IMR-90 (cell line): ENCODE data around the gene HMCN1. TPM values are rescaled to one million over a fixed set of nuclear protein-coding genes. Genes with fewer than 3 reads are reported as not detected.

Source experiments
- ATAC-seq: fragments of 200-7000 bp; cut with Tn5 transposase; 2 replicates; pipeline ENCODE4 v1.9.1; 2020; ENCODE audit warnings: low read depth, mild to moderate bottlenecking, moderate library complexity
- BruUV-seq: library from RNA; stranded (reverse); fragments of 400-500 nt; replicated peaks from 2 replicates; lab custom pipeline; 2021; lab: Mats Ljungman, UMichigan
- CTCF ChIA-PET: fragments of 300-600 bp; formaldehyde crosslinking; extraction: SDS; loops from one replicate; lab custom pipeline; 2021; ENCODE audit warnings: antibody characterized with exemption; lab: Yijun Ruan, JAX
- POLR2A ChIA-PET: fragments of 300-600 bp; sonication (Branson Sonifier 250); formaldehyde crosslinking; loops from one replicate; lab custom pipeline; 2022; ENCODE audit warnings: antibody characterized with exemption; ENCODE audit not compliant: unreplicated experiment; lab: Charles Lee
- DNase-seq: peaks from one replicate; pipeline ENCODE4 v3.0.0; 2013
- H2AFZ ChIP-seq: replicated peaks from 2 replicates; pipeline ENCODE3; 2013; ENCODE audit warnings: low read length, mild to moderate bottlenecking; ENCODE audit not compliant: poor library complexity
- H2AK5ac ChIP-seq: 2 replicates; pipeline ENCODE4 v1.6.1; 2013; ENCODE audit warnings: low read depth, low read length, inconsistent platforms
- H2AK9ac ChIP-seq: replicated peaks from 2 replicates; pipeline ENCODE3; 2013; ENCODE audit warnings: mild to moderate bottlenecking, low read depth, low read length, moderate library complexity; ENCODE audit not compliant: poor library complexity
- H2BK120ac ChIP-seq: 2 replicates; pipeline ENCODE4 v1.6.1; 2013; ENCODE audit warnings: low read depth, low read length, inconsistent platforms
- H2BK15ac ChIP-seq: 3 replicates; pipeline ENCODE4 v1.6.1; 2013; ENCODE audit warnings: low read depth, low read length, inconsistent platforms
- H2BK20ac ChIP-seq: 2 replicates; pipeline ENCODE4 v1.6.1; 2013; ENCODE audit warnings: low read depth, mild to moderate bottlenecking, inconsistent platforms, low read length, moderate library complexity
- H2BK5ac ChIP-seq: 2 replicates; pipeline ENCODE4 v1.6.1; 2013; ENCODE audit warnings: mild to moderate bottlenecking, low read depth, low read length, inconsistent platforms; ENCODE audit not compliant: poor library complexity, severe bottlenecking
- H3K14ac ChIP-seq: replicated peaks from 2 replicates; pipeline ENCODE4 v1.6.1; 2013; ENCODE audit warnings: low read depth, low read length, inconsistent platforms
- H3K18ac ChIP-seq: 2 replicates; pipeline ENCODE4 v1.6.1; 2013; ENCODE audit warnings: low read depth, low read length, control low read depth
- H3K23ac ChIP-seq: 2 replicates; pipeline ENCODE4 v1.6.1; 2013; ENCODE audit warnings: low read depth, low read length, inconsistent platforms
- H3K27ac ChIP-seq: 2 replicates; pipeline ENCODE4 v1.5.1; 2013; ENCODE audit warnings: mild to moderate bottlenecking, control low read depth, low read length; ENCODE audit not compliant: insufficient read depth
- H3K27me3 ChIP-seq: 2 replicates; pipeline ENCODE4 v1.6.1; 2013; ENCODE audit warnings: low read length; ENCODE audit not compliant: control insufficient read depth, insufficient read depth
- H3K36me3 ChIP-seq: 2 replicates; pipeline ENCODE4 v1.6.1; 2013; ENCODE audit warnings: low read length, mixed read lengths; ENCODE audit not compliant: control insufficient read depth, insufficient read depth
- H3K4ac ChIP-seq: 2 replicates; pipeline ENCODE4 v1.6.1; 2013; ENCODE audit warnings: low read depth, low read length, inconsistent platforms
- H3K4me1 ChIP-seq: 2 replicates; pipeline ENCODE4 v1.6.1; 2013; ENCODE audit warnings: low read length, mixed read lengths; ENCODE audit not compliant: control insufficient read depth, insufficient read depth
- H3K4me2 ChIP-seq: 2 replicates; pipeline ENCODE4 v1.6.1; 2013; ENCODE audit warnings: low read depth, mild to moderate bottlenecking, control low read depth, low read length, moderate library complexity
- H3K4me3 ChIP-seq: 2 replicates; pipeline ENCODE4 v1.5.1; 2013; ENCODE audit warnings: low read depth, mild to moderate bottlenecking, control low read depth, low read length, moderate library complexity; ENCODE audit not compliant: insufficient read depth
- H3K56ac ChIP-seq: 2 replicates; pipeline ENCODE4 v1.6.1; 2013; ENCODE audit warnings: low read length, inconsistent platforms; ENCODE audit not compliant: insufficient read depth; ENCODE audit errors: extremely low read depth
- H3K79me1 ChIP-seq, 2 experiments: 2 replicates each; pipeline ENCODE4 v1.6.1; 2013; ENCODE audit warnings: low read length in 2 of 2, inconsistent platforms in 1 of 2, low read depth in 1 of 2
- H3K9ac ChIP-seq: 2 replicates; pipeline ENCODE4 v1.6.1; 2013; ENCODE audit warnings: low read depth, low read length, control low read depth
- H3K9me1 ChIP-seq: 2 replicates; pipeline ENCODE4 v1.6.1; 2013; ENCODE audit warnings: low read length, inconsistent platforms; ENCODE audit not compliant: insufficient read depth
- H3K9me3 ChIP-seq: 2 replicates; pipeline ENCODE4 v1.6.1; 2013; ENCODE audit warnings: low read length; ENCODE audit not compliant: control insufficient read depth, insufficient read depth
- H4K20me1 ChIP-seq: 2 replicates; pipeline ENCODE4 v1.6.1; 2013; ENCODE audit warnings: low read length, inconsistent platforms; ENCODE audit not compliant: insufficient read depth
- H4K5ac ChIP-seq: 2 replicates; pipeline ENCODE4 v1.6.1; 2013; ENCODE audit warnings: mild to moderate bottlenecking, low read depth, low read length, control low read depth
- H4K8ac ChIP-seq, 2 experiments: 2 replicates each; pipeline ENCODE4 v1.6.1; 2013; ENCODE audit warnings: low read depth in 2 of 2, low read length in 2 of 2, control low read depth in 1 of 2, inconsistent platforms in 1 of 2
- H4K91ac ChIP-seq: 2 replicates; pipeline ENCODE4 v1.6.1; 2013; ENCODE audit warnings: low read depth, low read length, inconsistent platforms; ENCODE audit not compliant: insufficient read depth
- BHLHE40 ChIP-seq: fragments of 150-350 bp; IDR thresholded peaks from 2 replicates; pipeline ENCODE4 v1.6.1; 2016; ENCODE audit warnings: mild to moderate bottlenecking, low read depth, low read length
- CEBPB ChIP-seq: IDR thresholded peaks from 2 replicates; pipeline ENCODE4 v1.6.1; 2012; ENCODE audit warnings: low read depth, low read length, improper control_type of control experiment
- MAFK ChIP-seq: IDR thresholded peaks from 2 replicates; pipeline ENCODE4 v1.6.1; 2012; ENCODE audit warnings: low read depth, low read length, improper control_type of control experiment
- MAZ ChIP-seq: IDR thresholded peaks from 2 replicates; pipeline ENCODE4 v1.6.1; 2012; ENCODE audit warnings: low read depth, mild to moderate bottlenecking, low read length, improper control_type of control experiment, moderate library complexity, borderline replicate concordance
- MXI1 ChIP-seq: IDR thresholded peaks from 2 replicates; pipeline ENCODE4 v1.6.1; 2012; ENCODE audit warnings: low read depth, mild to moderate bottlenecking, low read length, moderate library complexity, borderline replicate concordance
- NFE2L2 ChIP-seq: fragments of 150-350 bp; IDR thresholded peaks from 2 replicates; pipeline ENCODE4 v1.6.1; 2016; ENCODE audit warnings: low read depth, mild to moderate bottlenecking, low read length
- POLR2A ChIP-seq: IDR thresholded peaks from 2 replicates; pipeline ENCODE4 v1.6.1; 2012; ENCODE audit warnings: mild to moderate bottlenecking, low read depth, low read length
- RAD21 ChIP-seq: IDR thresholded peaks from 2 replicates; pipeline ENCODE4 v1.6.1; 2012; ENCODE audit warnings: low read length, improper control_type of control experiment
- RCOR1 ChIP-seq: IDR thresholded peaks from 2 replicates; pipeline ENCODE4 v1.6.1; 2012; ENCODE audit warnings: mild to moderate bottlenecking, low read length, improper control_type of control experiment; ENCODE audit not compliant: insufficient replicate concordance
- RFX5 ChIP-seq: IDR thresholded peaks from 2 replicates; pipeline ENCODE4 v1.8.0; 2012; ENCODE audit warnings: low read depth, mild to moderate bottlenecking, low read length, moderate library complexity
- SMC3 ChIP-seq: fragments of 150-350 bp; IDR thresholded peaks from 2 replicates; pipeline ENCODE4 v1.6.1; 2016; ENCODE audit warnings: low read depth, mild to moderate bottlenecking, antibody characterized with exemption, low read length, moderate library complexity
- dilution Hi-C: fragments of 300-500 bp; cut with HindIII; formaldehyde crosslinking; loops from one replicate; pipeline ENCODE4 v1.14.3; 2018; ENCODE audit warnings: low sequenced_read_pairs; ENCODE audit not compliant: unreplicated experiment
- in situ Hi-C: fragments of 300-500 bp; cut with MboI; formaldehyde crosslinking; loops from 3 replicates; pipeline ENCODE4 v1.14.3; 2019; ENCODE audit warnings: low sequenced_read_pairs, inconsistent platforms, mixed read lengths
- intact Hi-C: fragments of 100-400 bp; cut with micrococcal nuclease; formaldehyde crosslinking; loops from 2 replicates; pipeline ENCODE4 v1.10.0; 2022
- polyA plus RNA-seq, 3 experiments: library from polyadenylated mRNA; depleted of rRNA; stranded (reverse); fragments of >200 nt; gene quantifications; 2 replicates each; pipeline ENCODE4 v1.2.3, GENCODE V29; 2012; ENCODE audit warnings: low replicate concordance in 1 of 3
- total RNA-seq: library from RNA; depleted of rRNA; stranded (reverse); fragments of >200 nt; gene quantifications from 2 replicates; pipeline ENCODE4 v1.2.3, GENCODE V29; 2012
- TF ChIP-seq, protein P1 (sequence below): conservative IDR thresholded peaks from 2 replicates; pipeline ENCODE4 v1.5.1; 2012; ENCODE audit warnings: mild to moderate bottlenecking, low read depth, low read length, improper control_type of control experiment

Gene HMCN1
- total and polyA plus RNA-seq, 2 of the 4 experiments (the other 2 are of a cell fraction): 6.1 to 11.7 TPM

- no peak for TF ChIP-seq RCOR1
- no peak for TF ChIP-seq NFE2L2
- peak; percentile 34; the same call in 1 of the 2 replicates for TF ChIP-seq BHLHE40
Measured at GRCh38 chr1:185733818-185734735, at the start of gene HMCN1 (continued).

- H3K4me2 ChIP-seq: no peak overlapping the region
- no peak overlapping the region for H3K9ac ChIP-seq
- no peaks in the 10 kb centered on the region for H3K9me1 ChIP-seq
- CTCF ChIA-PET: no interaction called here
- H3K4ac ChIP-seq: no peak overlapping the region
- H3K4me3 ChIP-seq: no peak overlapping the region
- H3K27ac ChIP-seq: no peak overlapping the region
- no peak overlapping the region for H4K91ac ChIP-seq
- ATAC-seq (no peak), DNase-seq (no peak)
- no peaks in the 10 kb centered on the region; the same call in 1 of the 2 replicates for H3K27me3 ChIP-seq
- dilution Hi-C loops (no loop called here), intact Hi-C loops (no loop called here), in situ Hi-C loops (loop anchor here (25.0 kb wide), 1 partner anchor 875 kb away; no protein-coding TSS in a partner anchor)
- no peak overlapping the region for H2BK20ac ChIP-seq
- no peaks in the 10 kb centered on the region for H3K79me1 ChIP-seq
- H3K9me3 ChIP-seq: no peaks in the 10 kb centered on the region
- no peaks in the 10 kb centered on the region for H3K4me1 ChIP-seq
- BruUV-seq: no TSS peak
- no peak overlapping the region for H4K8ac ChIP-seq
- H3K14ac ChIP-seq: no peak overlapping the region
- no peak overlapping the region for H2AK5ac ChIP-seq
- no peak overlapping the region for H3K18ac ChIP-seq
- POLR2A ChIA-PET: no interaction called here
- H4K5ac ChIP-seq: no peak overlapping the region
- no peak overlapping the region for H2AK9ac ChIP-seq
- H3K23ac ChIP-seq: no peak overlapping the region
- H3K56ac ChIP-seq: no peak overlapping the region
- H4K20me1 ChIP-seq: no peaks in the 10 kb centered on the region
- H3K36me3 ChIP-seq: no peaks in the 10 kb centered on the region
- no peak overlapping the region for H2AFZ ChIP-seq
- H2BK5ac ChIP-seq: no peak overlapping the region
- no peak overlapping the region for H2BK120ac ChIP-seq
- H2BK15ac ChIP-seq: no peak overlapping the region
- TF ChIP-seq SMC3: no peak
- no peak for TF ChIP-seq POLR2A
- TF ChIP-seq RFX5: no peak
- TF ChIP-seq BHLHE40: no peak
- no peak for TF ChIP-seq MXI1
- TF ChIP-seq RAD21: no peak
- no peak for TF ChIP-seq MAZ
- no peak for TF ChIP-seq MAFK
- TF ChIP-seq, protein P1, sequence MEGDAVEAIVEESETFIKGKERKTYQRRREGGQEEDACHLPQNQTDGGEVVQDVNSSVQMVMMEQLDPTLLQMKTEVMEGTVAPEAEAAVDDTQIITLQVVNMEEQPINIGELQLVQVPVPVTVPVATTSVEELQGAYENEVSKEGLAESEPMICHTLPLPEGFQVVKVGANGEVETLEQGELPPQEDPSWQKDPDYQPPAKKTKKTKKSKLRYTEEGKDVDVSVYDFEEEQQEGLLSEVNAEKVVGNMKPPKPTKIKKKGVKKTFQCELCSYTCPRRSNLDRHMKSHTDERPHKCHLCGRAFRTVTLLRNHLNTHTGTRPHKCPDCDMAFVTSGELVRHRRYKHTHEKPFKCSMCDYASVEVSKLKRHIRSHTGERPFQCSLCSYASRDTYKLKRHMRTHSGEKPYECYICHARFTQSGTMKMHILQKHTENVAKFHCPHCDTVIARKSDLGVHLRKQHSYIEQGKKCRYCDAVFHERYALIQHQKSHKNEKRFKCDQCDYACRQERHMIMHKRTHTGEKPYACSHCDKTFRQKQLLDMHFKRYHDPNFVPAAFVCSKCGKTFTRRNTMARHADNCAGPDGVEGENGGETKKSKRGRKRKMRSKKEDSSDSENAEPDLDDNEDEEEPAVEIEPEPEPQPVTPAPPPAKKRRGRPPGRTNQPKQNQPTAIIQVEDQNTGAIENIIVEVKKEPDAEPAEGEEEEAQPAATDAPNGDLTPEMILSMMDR: no peak
- TF ChIP-seq CEBPB: no peak
- no peak for TF ChIP-seq NFE2L2
Measured at GRCh38 chr1:185686821-185687778, 47.1 kb upstream of the HMCN1 start.
